CD8-positive, alpha-beta memory T cell (primary cell): ENCODE results near the gene ACTL8. TPM values are rescaled to one million over a fixed set of nuclear protein-coding genes. Genes with fewer than 3 reads are reported as not detected.

Experiments
- CTCF ChIA-PET: fragments of 350-600 bp; sonication (Branson Sonifier 250); formaldehyde crosslinking; loops from one replicate; lab custom pipeline; 2021; ENCODE audit warnings: antibody characterized with exemption; lab: Charles Lee
- POLR2A ChIA-PET: fragments of 350-600 bp; sonication (Branson Sonifier 250); formaldehyde crosslinking; loops from one replicate; lab custom pipeline; 2021; ENCODE audit warnings: antibody characterized with exemption; lab: Charles Lee
- DNase-seq, 5 donors: peaks; one replicate each; pipeline versions ENCODE4 v3.0.0 to v3.0.0-alpha.2; 2020 to 2022; ENCODE audit warnings: mixed read lengths in 1 of 5
- H3K27ac ChIP-seq: one replicate; pipeline ENCODE4 v1.7.0; 2013; ENCODE audit warnings: low read depth, mild to moderate bottlenecking, low read length, moderate library complexity
- H3K27me3 ChIP-seq: 2 replicates; pipeline ENCODE4 v1.7.0; 2013; ENCODE audit warnings: low read length, mild to moderate bottlenecking; ENCODE audit not compliant: insufficient read depth, poor library complexity, severe bottlenecking
- H3K36me3 ChIP-seq: 2 replicates; pipeline ENCODE4 v1.7.0; 2013; ENCODE audit warnings: mild to moderate bottlenecking, low read length, moderate library complexity; ENCODE audit not compliant: insufficient read depth
- H3K4me1 ChIP-seq: 2 replicates; pipeline ENCODE4 v1.7.0; 2013; ENCODE audit warnings: mild to moderate bottlenecking, low read length, moderate library complexity; ENCODE audit not compliant: insufficient read depth
- H3K4me3 ChIP-seq: 2 replicates; pipeline ENCODE4 v1.7.0; 2013; ENCODE audit warnings: mild to moderate bottlenecking, low read length
- H3K9me3 ChIP-seq: 2 replicates; pipeline ENCODE4 v1.7.0; 2013; ENCODE audit warnings: mild to moderate bottlenecking, low read length
- H3K27ac Mint-ChIP-seq, 8 donors: one replicate each; pipeline ENCODE4 v1.8.0; 2020 to 2021; ENCODE audit warnings: mixed read lengths in 8 of 8, mild to moderate bottlenecking in 6 of 8, inconsistent platforms in 3 of 8, moderate library complexity in 3 of 8
- H3K27me3 Mint-ChIP-seq, 2 donors: one replicate each; pipeline ENCODE4 v1.8.0; 2020 to 2021; ENCODE audit warnings: mixed read lengths in 2 of 2, mild to moderate bottlenecking in 1 of 2, moderate library complexity in 1 of 2
- H3K36me3 Mint-ChIP-seq, 3 donors: one replicate each; pipeline ENCODE4 v1.8.0; 2020 to 2021; ENCODE audit warnings: mixed read lengths in 3 of 3, inconsistent platforms in 1 of 3, mild to moderate bottlenecking in 1 of 3
- H3K4me1 Mint-ChIP-seq, 3 donors: one replicate each; pipeline ENCODE4 v1.8.0; 2020 to 2021; ENCODE audit warnings: mixed read lengths in 3 of 3, inconsistent platforms in 1 of 3, mild to moderate bottlenecking in 1 of 3
- H3K4me3 Mint-ChIP-seq, 7 donors: one replicate each; pipeline ENCODE4 v1.8.0; 2020 to 2021; ENCODE audit warnings: mixed read lengths in 7 of 7, mild to moderate bottlenecking in 6 of 7, moderate library complexity in 4 of 7, inconsistent platforms in 2 of 7
- H3K9me3 Mint-ChIP-seq, 5 donors: one replicate each; pipeline ENCODE4 v1.8.0; 2020 to 2022; ENCODE audit warnings: mixed read lengths in 5 of 5, mild to moderate bottlenecking in 3 of 5, moderate library complexity in 2 of 5, inconsistent platforms in 1 of 5
- polyA plus RNA-seq: library from polyadenylated mRNA; unstranded; fragments of 300-500 nt; fragmentation: Illumina TruSeq; gene quantifications from one replicate; pipeline ENCODE4 v1.2.3, GENCODE V29; 2021
- total RNA-seq, 2 experiments: library from RNA; stranded (reverse); gene quantifications; one replicate each; pipeline ENCODE4 v1.2.3, GENCODE V29; 2021

Gene ACTL8
- total and polyA plus RNA-seq, 3 experiments from 2014 or later: not detected

- Mint-ChIP-seq H3K9me3 (peaks cover 0 to 5% (median 0%) of the 10 kb centered on the region in 5 donors), H3K4me1 (no peaks in the 10 kb centered on the region), H3K36me3 (no peaks in the 10 kb centered on the region), H3K4me3 (no peak overlapping the region), H3K27ac (no peak overlapping the region), H3K27me3 (peaks cover 0 to 7% of the 10 kb centered on the region in 2 donors)
- Histone ChIP-seq H3K4me1 (no peaks in the 10 kb centered on the region), H3K36me3 (no peaks in the 10 kb centered on the region), H3K9me3 (no peaks in the 10 kb centered on the region), H3K27ac (no peak overlapping the region), H3K27me3 (no peaks in the 10 kb centered on the region), H3K4me3 (no peak overlapping the region)
- ChIA-PET POLR2A (no interaction called here), CTCF (no interaction called here)
- DNase-seq: no peak
These were observed 18.6 kb downstream of the ACTL8 start for GRCh38 chr1:17773591-17774326.

GRCh38 chr1:17774452-17774851, 19.3 kb downstream of the ACTL8 start:
- H3K36me3 ChIP-seq: no peaks in the 10 kb centered on the region
- H3K4me3 Mint-ChIP-seq: no peak overlapping the region
- H3K27me3 ChIP-seq: no peaks in the 10 kb centered on the region
- ChIA-PET POLR2A (no interaction called here), CTCF (no interaction called here)
- H3K4me1 Mint-ChIP-seq: no peaks in the 10 kb centered on the region
- H3K27ac ChIP-seq: no peak overlapping the region
- no peak overlapping the region for H3K4me3 ChIP-seq
- H3K27me3 Mint-ChIP-seq: peaks cover 4 to 8% of the 10 kb centered on the region in 2 donors
- no peaks in the 10 kb centered on the region for H3K9me3 ChIP-seq
- H3K4me1 ChIP-seq: no peaks in the 10 kb centered on the region
- H3K9me3 Mint-ChIP-seq: peaks cover 0 to 5% (median 0%) of the 10 kb centered on the region in 5 donors
- H3K36me3 Mint-ChIP-seq: no peaks in the 10 kb centered on the region
- no peak for DNase-seq
- H3K27ac Mint-ChIP-seq: no peak overlapping the region

- H3K9me3 Mint-ChIP-seq: peaks cover 0 to 7% (median 0%) of the 10 kb centered on the region in 5 donors
- CTCF ChIA-PET: no interaction called here
- no peaks in the 10 kb centered on the region for H3K4me1 Mint-ChIP-seq
These were observed 20.7 kb downstream of the ACTL8 start for GRCh38 chr1:17775796-17776195.

GRCh38 chr1:17776426-17776825, 21.3 kb downstream of the ACTL8 start:
- Mint-ChIP-seq H3K4me3 (no peak overlapping the region), H3K27ac (no peak overlapping the region), H3K27me3 (peaks cover 7% of the 10 kb centered on the region in 2 donors), H3K36me3 (no peaks in the 10 kb centered on the region), H3K4me1 (no peaks in the 10 kb centered on the region), H3K9me3 (peaks cover 0 to 7% (median 0%) of the 10 kb centered on the region in 5 donors)
- POLR2A ChIA-PET: no interaction called here
- no peak overlapping the region for H3K27ac ChIP-seq
- no peak for DNase-seq
- H3K36me3 ChIP-seq: no peaks in the 10 kb centered on the region
- CTCF ChIA-PET: no interaction called here
- H3K9me3 ChIP-seq: no peaks in the 10 kb centered on the region
- no peaks in the 10 kb centered on the region for H3K27me3 ChIP-seq
- H3K4me1 ChIP-seq: no peaks in the 10 kb centered on the region
- no peak overlapping the region for H3K4me3 ChIP-seq

More at GRCh38 chr1:17775796-17776195, 20.7 kb downstream of the ACTL8 start:
- no peaks in the 10 kb centered on the region for H3K9me3 ChIP-seq
- POLR2A ChIA-PET: no interaction called here
- Mint-ChIP-seq H3K4me3 (no peak overlapping the region), H3K27ac (no peak overlapping the region), H3K27me3 (peaks cover 5 to 7% of the 10 kb centered on the region in 2 donors), H3K36me3 (no peaks in the 10 kb centered on the region)
- no peaks in the 10 kb centered on the region for H3K36me3 ChIP-seq
- H3K4me3 ChIP-seq: no peak overlapping the region
- no peak for DNase-seq
- no peaks in the 10 kb centered on the region for H3K4me1 ChIP-seq
- no peaks in the 10 kb centered on the region for H3K27me3 ChIP-seq
- no peak overlapping the region for H3K27ac ChIP-seq

GRCh38 chr1:17777330-17777729, 22.2 kb downstream of the ACTL8 start:
- H3K9me3 ChIP-seq: no peaks in the 10 kb centered on the region
- POLR2A ChIA-PET: no interaction called here
- Mint-ChIP-seq H3K4me3 (no peak overlapping the region), H3K9me3 (peaks cover 0 to 7% (median 0%) of the 10 kb centered on the region in 5 donors), H3K4me1 (no peaks in the 10 kb centered on the region), H3K27ac (no peak overlapping the region), H3K27me3 (peaks cover 7 to 10% of the 10 kb centered on the region in 2 donors), H3K36me3 (no peaks in the 10 kb centered on the region)
- H3K36me3 ChIP-seq: no peaks in the 10 kb centered on the region
- no peak overlapping the region for H3K27ac ChIP-seq
- CTCF ChIA-PET: no interaction called here
- H3K4me1 ChIP-seq: no peaks in the 10 kb centered on the region
- DNase-seq: no peak
- no peak overlapping the region for H3K4me3 ChIP-seq
- H3K27me3 ChIP-seq: no peaks in the 10 kb centered on the region

GRCh38 chr1:17777818-17778217, 22.7 kb downstream of the ACTL8 start:
- DNase-seq: no peak
- H3K27ac ChIP-seq: no peak overlapping the region
- POLR2A ChIA-PET: no interaction called here
- no peaks in the 10 kb centered on the region for H3K27me3 ChIP-seq
- no peak overlapping the region for H3K4me3 ChIP-seq
- no peaks in the 10 kb centered on the region for H3K9me3 ChIP-seq
- H3K4me1 ChIP-seq: no peaks in the 10 kb centered on the region
- CTCF ChIA-PET: no interaction called here
- Mint-ChIP-seq H3K9me3 (peaks cover 0 to 7% (median 0%) of the 10 kb centered on the region in 5 donors), H3K4me1 (no peaks in the 10 kb centered on the region), H3K36me3 (no peaks in the 10 kb centered on the region), H3K27ac (no peak overlapping the region), H3K27me3 (peaks cover 10% of the 10 kb centered on the region in 2 donors), H3K4me3 (no peak overlapping the region)
- H3K36me3 ChIP-seq: no peaks in the 10 kb centered on the region

- Mint-ChIP-seq H3K27me3 (peaks cover 9 to 10% of the 10 kb centered on the region in 2 donors), H3K4me1 (no peaks in the 10 kb centered on the region), H3K27ac (no peak overlapping the region), H3K4me3 (no peak overlapping the region), H3K36me3 (no peaks in the 10 kb centered on the region), H3K9me3 (peaks cover 0 to 3% (median 0%) of the 10 kb centered on the region in 5 donors)
- no peak for DNase-seq
- H3K4me3 ChIP-seq: no peak overlapping the region
- no peaks in the 10 kb centered on the region for H3K27me3 ChIP-seq
- no peak overlapping the region for H3K27ac ChIP-seq
- ChIA-PET CTCF (no interaction called here), POLR2A (no interaction called here)
- no peaks in the 10 kb centered on the region for H3K4me1 ChIP-seq
- no peaks in the 10 kb centered on the region for H3K36me3 ChIP-seq
- H3K9me3 ChIP-seq: no peaks in the 10 kb centered on the region
These were observed 25.8 kb downstream of the ACTL8 start for GRCh38 chr1:17780916-17781315.

GRCh38 chr1:17789926-17790325, 34.8 kb downstream of the ACTL8 start:
- no peaks in the 10 kb centered on the region for H3K27me3 ChIP-seq
- no peak overlapping the region for H3K27ac ChIP-seq
- Mint-ChIP-seq H3K4me1 (no peaks in the 10 kb centered on the region), H3K4me3 (no peak overlapping the region), H3K36me3 (no peaks in the 10 kb centered on the region), H3K27me3 (peaks cover 5 to 28% of the 10 kb centered on the region in 2 donors), H3K9me3 (no peaks in the 10 kb centered on the region), H3K27ac (no peak overlapping the region)
- POLR2A ChIA-PET: no interaction called here
- H3K4me3 ChIP-seq: no peak overlapping the region
- DNase-seq: no peak
- no peaks in the 10 kb centered on the region for H3K36me3 ChIP-seq
- no peaks in the 10 kb centered on the region for H3K9me3 ChIP-seq
- CTCF ChIA-PET: no interaction called here
- no peaks in the 10 kb centered on the region for H3K4me1 ChIP-seq
